ENCODE measurements around the gene FAM174C. TPM values are rescaled to one million over a fixed set of nuclear protein-coding genes. Genes with fewer than 3 reads are reported as not detected.
"Not testable (repeated sequence)": the region's sequence is repeated elsewhere in the genome, so short reads cannot be mapped to it uniquely, and the experiment has no call there.

The FAM174C gene
- polyA plus RNA-seq, 3 donors = 12.7 to 17.3 (median 14.5) TPM

DNA sequence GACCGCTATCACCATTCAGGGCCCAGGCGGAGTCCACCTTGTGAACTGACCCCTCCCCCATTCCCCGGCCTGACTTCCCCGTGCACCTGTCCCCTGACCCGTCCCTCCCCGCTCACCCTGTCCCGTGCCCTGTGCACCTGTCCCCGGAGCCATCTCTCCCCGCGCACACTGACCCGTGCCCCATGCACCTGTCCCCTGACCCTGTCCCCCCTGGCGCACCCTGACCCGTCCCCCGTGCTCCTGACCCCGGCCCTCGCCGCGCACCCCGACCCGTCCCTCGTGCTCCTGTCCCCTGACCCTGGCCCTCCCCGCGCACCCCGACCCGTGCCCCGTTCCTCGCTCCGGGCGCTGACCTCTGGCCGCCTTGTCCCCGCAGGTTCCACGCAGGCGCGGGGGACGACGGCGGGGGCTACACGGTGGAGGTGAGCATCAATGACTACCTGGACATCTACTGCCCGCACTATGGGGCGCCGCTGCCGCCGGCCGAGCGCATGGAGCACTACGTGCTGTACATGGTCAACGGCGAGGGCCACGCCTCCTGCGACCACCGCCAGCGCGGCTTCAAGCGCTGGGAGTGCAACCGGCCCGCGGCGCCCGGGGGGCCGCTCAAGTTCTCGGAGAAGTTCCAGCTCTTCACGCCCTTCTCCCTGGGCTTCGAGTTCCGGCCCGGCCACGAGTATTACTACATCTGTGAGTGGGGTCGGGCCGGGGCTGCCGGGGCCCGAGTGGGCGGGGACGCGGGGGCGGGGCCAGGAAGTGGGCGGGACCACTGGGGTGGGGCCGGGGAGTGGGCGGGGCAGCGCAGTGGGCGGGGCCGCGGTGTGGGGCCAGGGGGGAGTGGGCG lies 20.1 kb downstream of the FAM174C start:
- no peak for DNase-seq (ENCODE audit: low read depth in 3 of 3, low spot score in 2 of 3)

DNA sequence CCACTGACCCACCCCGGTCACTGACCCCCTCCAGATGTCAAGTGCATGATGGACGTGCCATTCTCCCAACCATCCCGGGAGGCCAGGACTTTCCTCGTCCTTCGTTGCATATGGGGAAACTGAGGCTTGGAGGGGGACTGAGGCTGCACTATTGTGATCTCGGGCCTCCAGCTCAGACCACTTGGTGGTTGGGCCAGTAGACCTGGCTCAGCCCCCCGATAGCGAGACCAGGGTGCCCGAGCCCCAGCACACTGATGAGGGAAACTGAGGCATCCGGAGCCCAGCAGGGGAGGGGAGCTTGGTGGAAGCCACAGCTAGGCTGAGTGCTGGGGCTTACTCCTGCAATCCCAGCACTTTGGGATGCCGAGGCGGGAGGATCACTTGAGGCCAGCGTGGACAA lies 20.7 kb downstream of the FAM174C start:
- DNase-seq (ENCODE audit: low read depth in 3 of 3, low spot score in 2 of 3) = no peak

DNA sequence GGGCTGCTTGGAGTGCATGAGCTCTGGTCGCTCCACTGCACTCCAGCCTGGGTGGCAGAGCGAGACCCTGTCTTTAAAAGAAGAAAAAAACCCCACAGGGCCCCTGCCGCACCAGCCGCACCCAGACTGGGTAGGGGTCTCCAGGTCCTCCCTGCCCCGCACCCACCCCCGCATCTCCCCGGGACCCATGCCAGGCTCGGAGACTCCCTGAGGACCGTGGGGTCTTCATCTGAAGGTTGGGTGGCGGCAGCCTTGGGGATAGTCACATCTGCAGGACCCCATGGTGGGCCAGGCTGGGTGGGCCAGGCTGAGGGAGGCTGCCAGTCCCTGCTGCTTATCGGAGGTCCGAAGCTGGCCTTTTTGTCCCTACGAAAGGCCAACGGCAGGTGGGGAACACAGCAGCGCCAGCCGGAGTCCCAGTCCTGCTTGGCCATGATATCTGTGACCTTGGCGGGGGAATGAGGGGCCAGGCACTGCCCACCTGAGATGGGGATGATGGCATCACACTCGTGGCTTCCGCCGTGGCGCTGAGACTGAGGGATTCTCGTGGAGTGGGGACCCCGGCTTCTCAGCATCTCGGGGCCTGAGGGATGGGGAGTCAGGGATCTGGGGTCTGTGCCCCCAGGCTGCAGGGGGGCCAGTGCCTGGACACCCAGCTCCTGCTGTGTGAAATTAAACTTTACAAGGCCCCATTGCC lies 21.4 kb downstream of the FAM174C start:
- no peak for DNase-seq (ENCODE audit: low read depth in 3 of 3, low spot score in 2 of 3)

DNA sequence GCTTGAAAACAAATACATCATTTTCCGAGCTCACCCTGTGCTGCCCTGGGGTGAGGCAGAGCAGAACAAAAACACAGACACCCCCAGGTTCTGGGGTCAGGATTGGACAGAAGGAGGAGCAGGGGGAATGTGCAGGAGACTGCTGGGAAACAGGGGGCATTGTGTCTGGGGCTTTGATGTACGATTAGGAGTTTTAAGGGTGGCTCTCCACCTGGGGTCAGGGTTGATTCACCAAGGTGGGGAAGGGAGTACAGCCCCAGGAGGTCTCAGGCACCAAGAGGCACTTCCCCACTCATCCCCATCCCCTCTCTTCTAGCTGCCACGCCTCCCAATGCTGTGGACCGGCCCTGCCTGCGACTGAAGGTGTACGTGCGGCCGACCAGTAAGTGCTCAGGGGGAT lies 22.9 kb downstream of the FAM174C start:
- DNase-seq (ENCODE audit: low read depth in 3 of 3, low spot score in 2 of 3) = no peak

DNA sequence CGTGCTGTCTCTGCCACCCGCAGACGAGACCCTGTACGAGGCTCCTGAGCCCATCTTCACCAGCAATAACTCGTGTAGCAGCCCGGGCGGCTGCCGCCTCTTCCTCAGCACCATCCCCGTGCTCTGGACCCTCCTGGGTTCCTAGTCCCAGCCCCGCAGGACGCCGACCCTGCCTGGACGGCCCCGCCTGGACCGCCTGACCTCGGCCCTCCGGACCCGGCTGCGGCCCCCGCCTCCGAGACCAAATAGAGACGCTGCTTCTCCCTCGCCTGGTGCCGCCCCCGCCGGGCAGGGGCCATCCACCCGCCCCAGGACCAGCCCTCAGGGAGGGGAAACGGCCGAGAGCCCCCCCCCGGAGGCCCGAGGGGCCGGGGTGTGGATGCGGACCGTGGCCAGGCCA lies 24.5 kb downstream of the FAM174C start:
- no peak for DNase-seq (ENCODE audit: low read depth in 3 of 3, low spot score in 2 of 3)

DNA sequence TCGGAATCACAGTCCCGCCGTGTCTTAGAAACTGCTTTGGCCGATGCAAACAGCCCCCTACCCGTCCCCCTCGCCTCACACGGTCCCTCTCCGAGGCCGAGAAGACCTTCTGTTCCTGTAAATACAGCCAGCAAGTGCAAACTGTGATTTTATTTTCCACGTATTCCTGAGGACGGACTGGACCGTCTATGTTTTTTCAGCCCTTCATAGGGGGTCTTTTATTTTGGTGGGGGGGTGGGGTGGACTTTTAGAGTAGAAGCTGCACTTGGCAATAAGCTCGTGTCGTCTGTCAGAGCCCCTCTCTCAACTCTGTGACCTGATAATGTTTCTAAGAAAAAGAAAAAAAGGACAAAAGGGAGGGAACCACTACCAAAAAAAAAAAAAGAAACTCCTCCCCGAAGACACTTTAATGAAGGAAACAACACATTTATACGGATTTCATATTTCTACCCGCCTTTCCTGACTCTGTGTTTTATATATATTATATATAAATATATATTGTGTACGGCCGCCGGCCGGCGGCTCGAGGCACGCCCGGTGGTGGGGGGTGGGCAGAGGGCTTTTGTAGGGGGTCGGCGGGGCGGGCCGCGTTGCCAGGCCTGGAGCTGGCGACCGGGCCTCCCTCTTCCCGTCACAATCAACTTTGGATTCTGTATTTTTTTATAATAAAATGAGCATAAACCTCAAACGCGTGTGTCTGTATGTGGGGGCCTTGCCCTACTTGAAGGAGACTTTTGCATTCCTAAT lies 25.6 kb downstream of the FAM174C start:
- no peak for DNase-seq (ENCODE audit: low read depth in 3 of 3, low spot score in 2 of 3)

DNA sequence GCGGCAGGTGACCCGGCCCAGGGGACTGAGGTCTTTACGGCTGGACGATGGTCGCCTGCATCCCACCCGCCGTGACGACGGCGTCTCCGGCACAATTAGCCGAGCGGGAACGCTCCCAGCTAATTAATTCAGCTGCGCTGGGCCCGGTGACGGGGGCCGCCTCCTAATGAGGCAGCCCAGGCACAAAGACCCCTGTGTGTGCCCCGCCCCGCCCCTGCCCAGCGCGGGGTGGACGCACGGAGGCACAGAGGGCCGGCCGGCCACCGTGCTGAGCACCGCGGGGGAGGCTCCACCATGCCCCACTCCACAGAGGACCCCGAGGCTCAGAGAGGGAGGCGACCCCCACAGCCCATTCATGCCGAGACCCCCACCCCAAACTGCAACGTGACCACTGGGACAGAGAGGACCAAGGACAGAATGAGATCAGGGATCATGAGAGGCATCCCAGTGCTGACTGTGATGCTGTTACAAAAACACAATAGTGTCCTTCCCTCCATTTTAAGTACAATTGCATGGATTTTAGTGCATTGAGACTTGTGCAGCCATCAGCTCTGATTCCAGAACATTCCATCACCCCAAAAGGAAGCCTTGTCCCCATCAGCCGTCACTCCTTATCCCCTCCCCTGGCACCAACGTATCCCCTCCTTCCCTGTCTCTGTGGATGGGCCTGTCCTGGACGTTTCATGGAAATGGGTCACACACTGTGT lies 27.4 kb downstream of the FAM174C start:
- DNase-seq (ENCODE audit: low read depth in 3 of 3, low spot score in 2 of 3) = no peak

DNA sequence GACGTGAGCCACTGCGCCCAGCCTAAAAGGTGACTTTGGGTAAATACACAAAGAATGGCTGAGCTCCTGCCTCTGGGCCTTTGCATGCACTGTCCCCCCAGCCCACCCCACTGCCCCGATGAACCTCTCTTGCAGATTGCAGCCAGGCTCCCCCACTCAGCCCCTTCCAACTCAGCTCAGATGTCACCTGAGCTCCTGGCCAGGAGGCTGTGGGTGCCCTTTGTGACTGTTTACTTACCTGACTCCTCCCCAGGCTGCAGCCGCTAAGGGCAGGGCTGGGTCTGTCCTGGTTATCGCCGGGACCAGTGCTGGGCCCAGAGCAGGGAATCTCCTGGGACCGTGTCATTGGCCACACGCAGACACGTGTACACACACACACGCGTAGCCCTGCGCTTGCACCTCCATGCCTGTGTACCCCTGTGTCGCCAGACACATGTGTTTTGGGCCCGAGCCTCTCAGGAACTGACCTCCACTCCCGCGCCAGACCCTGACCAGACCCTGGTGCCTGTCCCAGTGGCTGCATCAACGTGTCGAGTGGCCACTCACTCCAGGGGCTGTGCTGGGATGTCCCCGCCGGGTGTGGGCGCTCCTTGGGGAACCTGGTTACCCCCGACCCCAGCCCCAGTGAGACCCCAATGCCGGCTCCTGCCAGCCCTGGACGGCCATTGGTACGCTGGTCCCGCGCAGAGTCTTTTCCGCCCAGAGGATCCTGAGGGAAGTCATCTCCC lies 29.0 kb downstream of the FAM174C start:
- no peak for DNase-seq (ENCODE audit: low read depth in 3 of 3, low spot score in 2 of 3)

DNA sequence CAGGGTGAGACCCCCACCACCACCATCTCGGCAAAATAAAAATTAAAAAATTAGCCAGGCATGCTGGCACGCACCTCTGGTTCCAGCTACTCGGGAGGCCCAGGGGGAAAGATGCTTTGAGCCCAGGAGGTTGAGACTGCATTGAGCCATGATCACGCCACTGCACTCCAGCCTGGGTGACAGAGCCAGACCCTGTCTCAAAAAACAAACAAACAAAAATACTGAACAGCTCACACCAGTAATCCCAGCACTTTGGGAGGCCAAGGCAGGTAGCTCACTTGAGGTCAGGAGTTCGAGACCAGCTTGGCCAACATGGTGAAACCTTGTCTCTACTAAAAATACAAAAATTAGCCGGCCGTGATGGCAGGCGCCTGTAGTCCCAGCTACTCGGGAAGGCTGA lies 30.0 kb downstream of the FAM174C start:
- not testable (repeated sequence) for DNase-seq (ENCODE audit: low read depth in 3 of 3, low spot score in 2 of 3)

DNA sequence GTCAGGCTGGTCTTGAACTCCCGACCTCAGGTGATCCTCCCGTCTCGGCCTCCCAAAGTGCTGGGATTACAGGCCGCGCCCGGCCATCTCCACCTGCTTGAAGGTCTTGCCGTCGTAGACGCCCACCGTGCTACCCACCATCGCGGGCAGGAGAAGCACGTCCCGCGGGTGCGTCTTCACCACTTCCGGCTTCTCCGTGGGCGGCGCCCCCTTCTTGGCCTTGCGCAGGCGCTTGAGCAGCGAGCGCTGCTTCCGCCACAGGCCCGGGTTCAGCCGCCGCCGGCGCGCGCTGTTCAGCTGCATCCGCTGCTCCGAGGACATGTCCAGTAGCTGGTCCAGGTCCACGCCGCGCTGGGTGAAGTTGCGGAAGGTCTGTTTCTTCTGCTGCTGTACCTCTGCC lies 32.0 kb downstream of the FAM174C start:
- no peak for DNase-seq (ENCODE audit: low read depth in 3 of 3, low spot score in 2 of 3)

DNA sequence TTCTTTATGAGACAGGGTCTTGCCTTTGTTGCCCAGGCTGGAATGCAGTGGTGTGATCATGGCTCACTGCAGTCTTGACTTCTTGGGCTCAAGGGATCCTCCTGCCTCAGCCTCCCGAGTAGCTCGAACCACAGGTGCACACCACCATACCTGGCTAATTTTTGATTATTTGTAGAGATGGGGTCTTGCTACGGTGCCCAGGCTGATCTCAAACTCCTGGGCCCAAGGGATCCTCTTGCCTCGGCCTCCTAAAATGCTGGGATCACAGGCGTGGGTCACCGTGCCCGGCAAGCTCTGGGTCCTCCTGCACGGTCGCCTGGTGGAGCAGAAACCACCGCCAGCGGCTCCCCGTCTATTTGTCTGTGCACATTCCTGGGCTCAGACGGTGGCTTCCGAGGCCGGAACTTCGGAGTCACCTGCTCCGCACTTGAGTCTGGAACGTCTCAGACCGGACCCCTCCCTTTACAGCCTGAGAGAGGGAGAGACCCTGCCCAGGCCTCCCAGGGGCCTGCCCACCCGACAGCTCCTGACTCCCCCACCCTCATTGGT lies 32.5 kb downstream of the FAM174C start:
- DNase-seq (ENCODE audit: low read depth in 3 of 3, low spot score in 2 of 3) = no peak

DNA sequence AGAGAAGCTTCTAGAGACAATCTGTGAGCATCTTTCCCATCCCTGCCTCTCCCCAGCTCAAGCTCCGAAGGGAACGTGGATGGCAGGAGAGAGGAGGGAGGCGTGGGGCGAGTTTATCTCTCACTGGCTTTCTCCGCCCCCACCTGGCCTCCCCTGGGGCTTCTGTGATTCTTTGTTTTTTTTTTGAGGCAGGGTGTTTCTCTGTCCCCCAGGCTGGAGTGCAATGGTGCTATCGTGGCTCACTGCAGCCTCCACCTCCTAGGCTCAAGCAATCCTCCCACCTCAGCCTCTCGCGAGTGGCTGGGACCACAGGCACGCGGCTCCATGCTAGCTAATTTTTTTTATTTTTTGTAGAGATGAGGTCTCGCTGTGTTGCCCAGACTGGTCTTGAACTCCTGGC lies 33.4 kb downstream of the FAM174C start:
- DNase-seq (ENCODE audit: low read depth in 3 of 3, low spot score in 2 of 3) = no peak

DNA sequence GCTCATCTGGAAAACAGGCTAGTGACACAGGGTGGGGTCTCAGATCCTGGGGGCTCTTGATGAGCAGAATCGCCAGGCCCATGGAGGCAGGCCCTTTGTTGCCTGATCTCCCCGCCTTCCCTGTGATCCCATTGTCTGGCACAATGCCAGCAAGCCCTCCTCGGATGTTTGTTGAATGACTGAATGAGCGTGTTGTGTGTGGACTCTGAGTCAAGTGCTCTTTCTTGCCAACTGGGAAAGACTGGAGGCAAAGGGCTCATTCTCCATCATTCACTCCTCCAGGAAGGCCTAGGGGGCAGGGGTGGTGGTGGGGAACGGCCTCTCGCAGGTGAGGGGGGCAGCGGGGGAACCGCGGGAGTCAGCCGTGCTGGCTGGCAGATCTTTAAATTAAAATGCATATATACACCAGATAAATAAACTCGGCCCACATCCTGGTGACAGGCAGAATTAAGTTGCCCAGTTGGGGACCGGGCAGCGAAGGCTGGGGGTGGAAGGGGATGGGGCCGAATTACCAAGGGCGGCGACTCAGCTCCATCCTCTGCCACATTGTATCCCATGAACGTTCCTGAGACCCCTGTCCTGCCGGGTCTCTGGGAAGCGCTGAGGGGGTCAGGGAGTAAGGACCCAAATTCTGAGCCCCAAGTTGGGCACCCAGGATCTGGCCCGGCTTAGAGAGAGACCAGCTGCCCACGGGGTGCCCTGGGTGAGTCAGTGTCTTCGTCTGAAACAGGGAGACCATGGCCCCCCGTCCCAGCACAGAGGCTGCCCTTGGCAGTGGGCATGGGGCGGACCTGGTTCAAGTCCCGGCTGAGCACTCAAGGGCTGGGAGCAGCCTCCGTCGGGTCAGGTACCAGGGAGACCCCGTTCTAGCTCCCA lies 34.9 kb downstream of the FAM174C start:
- no peak for DNase-seq (ENCODE audit: low read depth in 3 of 3, low spot score in 2 of 3)

DNA sequence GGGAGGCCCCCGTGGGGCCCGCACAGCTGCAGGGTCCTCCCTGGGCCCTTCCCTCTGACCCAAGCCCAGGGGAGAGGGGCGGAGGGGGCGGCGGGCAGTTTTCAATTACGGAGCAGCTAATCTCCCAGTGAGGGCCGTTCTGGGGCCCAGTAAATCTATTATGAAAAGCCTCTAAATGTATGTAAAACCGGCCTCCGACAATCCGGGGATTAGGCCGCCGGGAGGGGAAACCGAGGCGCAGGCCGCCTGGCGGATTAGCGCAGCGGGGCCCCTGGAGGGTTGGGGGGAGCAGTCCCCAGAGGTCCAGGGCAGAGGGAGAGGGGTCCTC lies 35.5 kb downstream of the FAM174C start:
- DNase-seq (ENCODE audit: low read depth in 3 of 3, low spot score in 2 of 3) = no peak

DNA sequence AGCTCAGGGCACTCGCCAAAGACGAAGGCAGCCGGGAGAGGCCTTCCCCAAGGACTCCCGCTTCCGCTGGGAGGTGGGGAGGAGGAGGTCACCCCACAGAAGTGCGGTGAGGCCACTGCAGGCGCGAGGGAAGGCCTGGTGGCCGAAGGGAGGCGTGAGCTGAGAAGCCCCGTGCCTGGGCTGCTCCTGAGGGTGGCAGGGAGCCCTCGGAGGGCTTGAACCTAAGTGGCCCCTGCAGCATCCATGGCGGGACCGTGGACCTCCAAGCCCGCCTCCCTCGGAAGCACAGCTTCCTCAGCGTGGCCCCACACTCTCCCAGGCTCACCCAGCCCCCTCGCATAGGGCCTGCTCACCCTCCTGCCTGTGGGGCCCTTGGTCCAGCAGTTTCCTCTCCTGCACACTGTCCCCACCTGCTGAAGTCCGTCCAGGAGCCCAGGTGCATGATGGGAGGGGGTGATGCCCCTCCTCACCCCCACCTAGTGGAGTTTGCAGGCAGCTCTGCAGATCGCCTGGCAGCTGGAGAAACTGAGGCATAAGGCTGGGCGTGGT lies 36.3 kb downstream of the FAM174C start:
- DNase-seq (ENCODE audit: low read depth in 3 of 3, low spot score in 2 of 3) = no peak

DNA sequence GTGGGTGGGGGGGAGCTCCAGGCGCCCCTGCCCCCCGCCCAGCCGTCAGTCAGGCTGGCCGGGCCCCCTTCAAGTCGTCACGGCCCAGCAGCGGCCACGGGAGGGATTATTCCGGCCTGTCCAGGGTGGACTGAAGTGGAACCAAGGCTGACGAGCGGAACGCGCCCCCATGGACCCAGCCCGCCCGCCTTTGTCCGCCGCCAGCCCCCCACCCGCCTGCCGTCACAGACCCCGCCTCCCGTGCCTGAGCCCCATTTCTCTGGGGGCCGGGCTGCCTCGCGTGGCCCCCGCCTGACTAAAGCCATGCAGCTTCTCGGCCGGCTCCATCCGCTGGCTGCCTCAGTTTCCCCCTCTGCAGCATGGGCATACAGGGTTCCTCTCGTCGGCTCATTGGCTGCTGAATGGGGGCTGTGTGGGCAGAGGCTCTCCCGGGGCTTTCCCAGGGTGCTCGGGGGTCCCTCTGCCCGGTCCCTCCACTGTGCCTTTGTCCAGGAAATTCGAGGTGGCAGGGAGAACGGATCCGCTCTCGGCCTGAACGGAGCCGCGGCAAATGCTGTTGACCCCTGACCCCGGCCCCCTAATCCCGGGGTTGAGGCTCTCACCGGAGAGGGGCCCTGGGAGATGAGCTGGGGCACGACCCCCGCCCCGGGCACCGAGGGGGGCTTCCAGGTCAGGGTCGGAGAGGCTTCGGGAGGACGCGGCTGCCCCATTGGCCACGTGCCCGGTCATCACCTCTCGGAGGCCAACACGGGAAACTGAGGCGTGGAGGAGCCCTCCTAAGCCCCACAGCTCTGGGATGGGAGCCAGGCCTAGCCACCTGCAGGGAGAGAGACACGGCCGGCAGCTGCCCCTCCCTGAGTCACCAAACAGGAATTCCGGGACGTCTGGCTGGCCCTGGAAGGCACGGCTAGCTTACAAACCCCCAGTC lies 37.7 kb downstream of the FAM174C start:
- DNase-seq (ENCODE audit: low read depth in 3 of 3, low spot score in 2 of 3) = no peak

DNA sequence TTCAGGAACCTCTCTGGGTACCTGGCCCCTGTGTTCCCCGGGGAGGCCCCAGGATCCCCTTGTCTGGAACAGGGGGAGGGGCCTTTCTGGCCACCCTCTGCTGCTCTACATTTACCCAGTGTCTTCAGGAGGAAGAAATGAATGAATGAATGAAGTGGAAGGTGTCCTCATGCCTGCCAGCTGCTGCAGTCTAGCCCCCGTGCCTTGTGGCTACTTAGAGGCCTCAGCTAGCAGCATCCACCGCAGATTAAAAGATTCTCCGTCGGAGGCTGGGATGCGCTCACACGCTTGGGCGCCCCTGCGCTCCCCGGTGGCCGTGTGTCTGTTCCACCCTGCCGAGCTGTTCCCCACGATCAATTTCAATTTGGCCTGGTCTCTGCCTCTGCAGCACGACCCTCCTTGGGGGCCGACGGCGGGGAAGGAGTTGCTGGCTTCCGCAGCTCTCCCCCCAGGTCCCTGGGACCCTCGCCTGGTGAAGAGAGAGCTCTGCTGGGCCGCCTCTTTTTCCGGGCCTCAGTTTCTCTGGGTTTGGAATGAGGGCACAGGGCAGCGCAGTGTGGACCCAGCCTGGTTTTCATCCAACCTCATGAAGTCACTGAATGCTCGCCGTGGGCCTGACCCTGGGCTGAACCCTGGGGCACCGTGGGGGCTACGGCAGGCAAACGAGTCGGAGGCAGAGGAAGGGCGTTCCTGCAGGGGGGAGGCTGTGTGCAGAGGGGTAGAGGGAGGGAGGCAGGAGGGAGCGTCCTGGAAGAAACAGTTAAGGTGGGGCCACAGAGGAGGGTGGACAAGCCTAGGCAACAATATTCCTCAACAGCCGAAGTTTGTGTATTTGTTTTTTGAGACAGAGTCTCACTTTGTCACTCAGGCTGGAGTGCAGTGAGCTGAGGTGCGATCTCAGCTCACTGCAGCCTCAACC lies 38.6 kb downstream of the FAM174C start:
- no peak for DNase-seq (ENCODE audit: low read depth in 3 of 3, low spot score in 2 of 3)
